CD4-positive, alpha-beta T cell (primary cell): ENCODE results near the gene IFNGR1. TPM values are rescaled to one million over a fixed set of nuclear protein-coding genes. Genes with fewer than 3 reads are reported as not detected.

ENCODE experiments used
- ATAC-seq: fragments of 200-7000 bp; cut with Tn5 transposase; one replicate; pipeline ENCODE4 v1.10.0; 2022; ENCODE audit warnings: mild to moderate bottlenecking; ENCODE audit not compliant: poor library complexity
- CTCF ChIA-PET: fragments of 350-600 bp; sonication (Branson Sonifier 250); formaldehyde crosslinking; loops from one replicate; lab custom pipeline; 2021; ENCODE audit warnings: antibody characterized with exemption, inconsistent platforms; lab: Charles Lee
- POLR2A ChIA-PET: fragments of 350-600 bp; sonication (Branson Sonifier 250); formaldehyde crosslinking; loops from one replicate; lab custom pipeline; 2021; ENCODE audit warnings: antibody characterized with exemption, inconsistent platforms; lab: Charles Lee
- DNase-seq, 14 experiments: peaks; one replicate each; pipeline ENCODE4 v3.0.0-alpha.2; 2013 to 2020; ENCODE audit warnings: mixed read lengths in 2 of 14
- H3K27ac ChIP-seq, 2 donors: one replicate each; pipeline versions ENCODE4 v1.5.1 to v1.7.0; 2013; ENCODE audit warnings: low read length in 2 of 2, low read depth in 1 of 2, mild to moderate bottlenecking in 1 of 2
- H3K27me3 ChIP-seq, 2 experiments: 1 replicate in 1 of 2; 2 replicates in 1 of 2; pipeline versions ENCODE4 v1.6.1 to v1.7.0; 2013; ENCODE audit warnings: low read length in 2 of 2, control low read depth in 1 of 2, mild to moderate bottlenecking in 1 of 2, moderate library complexity in 1 of 2; ENCODE audit not compliant: insufficient read depth in 2 of 2, control insufficient read depth in 1 of 2
- H3K36me3 ChIP-seq: one replicate; pipeline ENCODE4 v1.6.1; 2013; ENCODE audit warnings: low read length, control low read depth; ENCODE audit not compliant: insufficient read depth
- H3K4me1 ChIP-seq: one replicate; pipeline ENCODE4 v1.6.1; 2013; ENCODE audit warnings: low read length, control low read depth; ENCODE audit not compliant: insufficient read depth
- H3K4me3 ChIP-seq: one replicate; pipeline ENCODE4 v1.5.1; 2013; ENCODE audit warnings: mild to moderate bottlenecking, low read length, moderate library complexity
- H3K9me3 ChIP-seq, 2 experiments: 1 replicate in 1 of 2; 2 replicates in 1 of 2; pipeline versions ENCODE4 v1.6.1 to v1.7.0; 2013; ENCODE audit warnings: low read length in 2 of 2, mild to moderate bottlenecking in 2 of 2, control low read depth in 1 of 2, moderate library complexity in 1 of 2; ENCODE audit not compliant: control insufficient read depth in 1 of 2, insufficient read depth in 1 of 2
- H3K27ac Mint-ChIP-seq: one replicate; pipeline ENCODE4 v1.8.0; 2020; ENCODE audit warnings: mixed read lengths
- H3K27me3 Mint-ChIP-seq: one replicate; pipeline ENCODE4 v1.8.0; 2021; ENCODE audit warnings: mixed read lengths
- H3K36me3 Mint-ChIP-seq: one replicate; pipeline ENCODE4 v1.8.0; 2021; ENCODE audit warnings: low read depth, mixed read lengths
- H3K4me1 Mint-ChIP-seq: one replicate; pipeline ENCODE4 v1.8.0; 2021; ENCODE audit warnings: low read depth, mixed read lengths
- H3K4me3 Mint-ChIP-seq: one replicate; pipeline ENCODE4 v1.8.0; 2020; ENCODE audit warnings: mild to moderate bottlenecking, mixed read lengths
- H3K9me3 Mint-ChIP-seq: one replicate; pipeline ENCODE4 v1.8.0; 2020; ENCODE audit warnings: mixed read lengths
- CTCF ChIP-seq: fragments of 200-600 bp; IDR thresholded peaks from one replicate; pipeline ENCODE4 v1.8.0; 2022; ENCODE audit warnings: antibody characterized with exemption, mild to moderate bottlenecking
- intact Hi-C, 2 experiments: fragments of 100-400 bp; cut with DNase I in 1 of 2; cut with micrococcal nuclease in 1 of 2; formaldehyde crosslinking; loops; one replicate each; pipeline versions ENCODE4 v1.15.1 to v1.9.0; 2023 to 2025; cut with DNase I, micrococcal nuclease
- total RNA-seq, 174 experiments: library from RNA in 2 of 174; stranded (reverse) in 2 of 174; gene quantifications; one replicate each; pipeline ENCODE4 v1.2.3 and lab custom pipeline; 2021 to 2026

IFNGR1 gene
- total RNA-seq, 2 experiments from 2014 or later: 81.7 to 84.3 TPM

DNA sequence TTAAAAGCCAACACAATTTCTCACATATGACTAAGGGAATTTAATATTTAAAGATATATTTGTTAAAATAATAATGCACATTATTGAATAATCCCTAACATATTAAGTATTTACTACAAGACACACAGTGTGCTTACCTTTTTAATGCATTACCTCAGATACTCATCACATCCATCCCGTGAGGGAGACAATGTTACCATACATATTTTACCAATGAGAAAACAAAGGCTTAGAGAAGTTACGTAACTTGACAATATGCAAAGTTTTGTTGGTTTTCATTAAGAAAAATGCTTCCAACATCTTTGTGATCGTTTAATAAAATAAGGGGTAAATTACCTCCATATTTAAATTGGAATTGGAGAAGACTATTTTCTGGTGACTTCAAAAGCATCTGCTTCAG lies 4.3 kb downstream of the IFNGR1 start:
- H3K9me3 ChIP-seq: no peaks in the 10 kb centered on the region
- ChIA-PET POLR2A (no interaction called here), CTCF (no interaction called here)
- H3K36me3 ChIP-seq: no peaks in the 10 kb centered on the region
- intact Hi-C loops: loop anchor here in 1 of 2 experiments (5.0 to 10.0 kb wide), 2 partner anchors 393 to 1560 kb away; partner anchors contain the start of genes CCDC28A and PEX7
- no peaks in the 10 kb centered on the region for H3K9me3 Mint-ChIP-seq
- DNase-seq (no peak), ATAC-seq (no peak)
- no peaks in the 10 kb centered on the region for H3K27me3 Mint-ChIP-seq
- peaks cover 65% of the 10 kb centered on the region for H3K4me1 Mint-ChIP-seq
- H3K4me3 Mint-ChIP-seq: no peak overlapping the region
- no peak overlapping the region for H3K4me3 ChIP-seq
- no peak overlapping the region for H3K27ac Mint-ChIP-seq
- no peak for TF ChIP-seq CTCF
- H3K27me3 ChIP-seq: no peaks in the 10 kb centered on the region
- H3K27ac ChIP-seq: no peak overlapping the region
- peaks cover 38% of the 10 kb centered on the region for H3K4me1 ChIP-seq
- H3K36me3 Mint-ChIP-seq: peaks cover 17% of the 10 kb centered on the region

DNA sequence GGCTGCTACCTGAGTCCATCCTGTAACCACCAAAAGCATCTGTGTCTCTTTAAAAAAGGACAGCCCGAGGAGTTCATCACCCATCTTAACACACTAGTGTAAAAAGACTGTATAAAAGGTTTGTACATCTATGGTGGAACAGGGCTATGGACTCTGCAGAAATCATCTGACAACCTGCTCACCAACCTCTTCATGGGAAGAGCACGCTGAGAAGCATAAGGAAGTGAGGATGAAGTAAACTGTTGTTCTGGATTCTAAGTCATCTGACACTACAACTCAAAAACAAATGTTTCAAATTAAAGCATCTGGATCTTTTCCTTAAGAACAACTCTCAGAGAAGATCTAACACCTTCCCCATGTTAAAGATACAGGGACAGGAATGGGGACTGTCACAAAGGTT lies 5.4 kb downstream of the IFNGR1 start:
- POLR2A ChIA-PET: interaction anchor here (1.2 kb wide), 1 partner anchor 10 kb away, joined by 4 read pairs; no protein-coding TSS in a partner anchor
- H3K36me3 Mint-ChIP-seq: peaks cover 24% of the 10 kb centered on the region
- Histone ChIP-seq H3K27ac (peak overlapping the region in 1 of 2 donors; percentile 14), H3K27me3 (no peaks in the 10 kb centered on the region), H3K4me1 (peaks cover 32% of the 10 kb centered on the region), H3K4me3 (no peak overlapping the region), H3K9me3 (no peaks in the 10 kb centered on the region), H3K36me3 (no peaks in the 10 kb centered on the region)
- CTCF ChIA-PET: no interaction called here
- no peak overlapping the region for H3K27ac Mint-ChIP-seq
- ATAC-seq (no peak), DNase-seq (no peak)
- no peaks in the 10 kb centered on the region for H3K27me3 Mint-ChIP-seq
- peaks cover 69% of the 10 kb centered on the region for H3K4me1 Mint-ChIP-seq
- no peak overlapping the region for H3K4me3 Mint-ChIP-seq
- intact Hi-C loops: loop anchor here in 1 of 2 experiments (10.0 kb wide), 1 partner anchor 1561 kb away; the partner anchor contains the start of gene CCDC28A
- H3K9me3 Mint-ChIP-seq: peaks cover 4% of the 10 kb centered on the region
- TF ChIP-seq CTCF: no peak

DNA sequence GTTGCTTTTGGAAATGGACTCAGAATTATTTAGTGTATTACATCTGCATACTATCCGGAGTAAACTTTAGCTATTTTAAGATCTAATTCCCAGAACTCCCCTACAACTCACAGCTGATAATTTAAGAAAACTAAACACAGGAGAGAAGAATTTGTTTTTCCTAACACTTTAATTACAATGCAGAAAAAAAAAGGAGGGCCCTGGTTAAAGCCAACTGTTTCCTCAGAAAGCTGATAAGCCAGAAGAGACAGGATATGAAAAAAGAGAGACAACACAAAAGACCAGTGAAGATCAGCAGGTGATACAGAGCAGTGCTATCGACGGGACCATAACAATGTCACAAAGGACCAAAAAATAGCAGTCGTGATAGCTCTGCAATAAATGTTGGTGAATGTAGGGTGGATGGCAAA lies 5.8 kb downstream of the IFNGR1 start:
- H3K36me3 Mint-ChIP-seq: peaks cover 20% of the 10 kb centered on the region

More for the DNA sequence above, 5.8 kb downstream of the IFNGR1 start:
- H3K27me3 ChIP-seq: no peaks in the 10 kb centered on the region
- Mint-ChIP-seq H3K4me1 (peaks cover 64% of the 10 kb centered on the region), H3K9me3 (peaks cover 4% of the 10 kb centered on the region), H3K27ac (no peak overlapping the region), H3K4me3 (no peak overlapping the region), H3K27me3 (no peaks in the 10 kb centered on the region)
- no peak overlapping the region for H3K27ac ChIP-seq
- ChIA-PET CTCF (no interaction called here), POLR2A (interaction anchor here (1.2 kb wide), 1 partner anchor 11 kb away, joined by 4 read pairs; no protein-coding TSS in a partner anchor)
- H3K36me3 ChIP-seq: no peaks in the 10 kb centered on the region
- no peak for ATAC-seq
- intact Hi-C loops: loop anchor here in 1 of 2 experiments (10.0 kb wide), 1 partner anchor 1561 kb away; the partner anchor contains the start of gene CCDC28A
- H3K4me1 ChIP-seq: peaks cover 30% of the 10 kb centered on the region
- DNase-seq: no peak
- TF ChIP-seq CTCF: no peak
- H3K9me3 ChIP-seq: peaks cover 0 to 2% of the 10 kb centered on the region in 2 experiments
- H3K4me3 ChIP-seq: no peak overlapping the region
